Left lobe of liver (tissue), 2 donors: ENCODE data around the gene C19orf53. TPM values are rescaled to one million over a fixed set of nuclear protein-coding genes. Genes with fewer than 3 reads are reported as not detected.

Experiments
- ATAC-seq: fragments of 200-7000 bp; cut with Tn5 transposase; one replicate; pipeline ENCODE4 v1.9.1; 2020; ENCODE audit warnings: mild to moderate bottlenecking, moderate library complexity
- DNase-seq: peaks from one replicate; pipeline ENCODE4 v3.0.0-alpha.2; 2020; ENCODE audit warnings: low spot score
- total RNA-seq: library from RNA; stranded (reverse); gene quantifications from one replicate; pipeline ENCODE4 v1.2.1, GENCODE V29; 2021
- donor health status: DM: no; HTN: no; CAD: no; lungs with moderate emphysema.
- donor health status: DM: no; HTN: yes; CAD: no.

Gene C19orf53
- total RNA-seq, 1 donor from 2014 or later = 35.6 TPM

GRCh38 chr19:13823901-13824300 lies 49.6 kb downstream of the C19orf53 start:
- ATAC-seq (no peak), DNase-seq (no peak)

- no peak for ATAC-seq
- DNase-seq = no peak
Measured at GRCh38 chr19:13824703-13825102, 50.4 kb downstream of the C19orf53 start.

- no peak for ATAC-seq
- DNase-seq = no peak
Measured at GRCh38 chr19:13825489-13826441, 51.5 kb downstream of the C19orf53 start.

GRCh38 chr19:13826652-13827235 lies 52.5 kb downstream of the C19orf53 start:
- no peak for DNase-seq
- no peak for ATAC-seq

- no peak for ATAC-seq
- DNase-seq = no peak
Measured at GRCh38 chr19:13827656-13828055, 53.4 kb downstream of the C19orf53 start.

Other genes with a start within 250 kb of the C19orf53 start
- gene MRI1, start 9.9 kb upstream of the C19orf53 start, total RNA-seq = 32.2 TPM
- gene ZSWIM4, start 21.0 kb downstream of the C19orf53 start, total RNA-seq = 1.5 TPM
- not detected for gene NANOS3, start 102.7 kb downstream of the C19orf53 start, total RNA-seq
- 1.3 TPM for gene BRME1, start 131.7 kb downstream of the C19orf53 start, total RNA-seq
- 24.9 TPM for gene CC2D1A, start 131.7 kb downstream of the C19orf53 start, total RNA-seq
- gene PODNL1, start 164.0 kb downstream of the C19orf53 start, total RNA-seq = not detected
- 11.4 TPM for gene DCAF15, start 178.1 kb downstream of the C19orf53 start, total RNA-seq
- gene RFX1, start 231.9 kb downstream of the C19orf53 start, total RNA-seq = 7.0 TPM